Limb (tissue), 2 donors: ENCODE results near the gene TRPV4.
A peak's percentile ranks its signal among the peaks of the same experiment; 100 is the strongest.

Experiments used
- DNase-seq, 2 donors: peaks; one replicate each; pipeline ENCODE4 v3.0.0-alpha.2; 2016; ENCODE audit errors: extremely low spot score in 2 of 2

TRPV4 gene

GRCh38 chr12:109741970-109742703 lies 91.1 kb downstream of the TRPV4 start:
- peak in 1 of 2 donors; percentile 31 for DNase-seq

GRCh38 chr12:109741286-109741969 lies 91.8 kb downstream of the TRPV4 start:
- DNase-seq: peak in 1 of 2 donors; percentile 19

GRCh38 chr12:109740694-109741245 lies 92.4 kb downstream of the TRPV4 start:
- DNase-seq: peak in 1 of 2 donors; percentile 13

- DNase-seq: peak in 1 of 2 donors; percentile 27
These were observed 93.2 kb downstream of the TRPV4 start for GRCh38 chr12:109739747-109740693.

- peak in 1 of 2 donors; percentile 14 for DNase-seq
These were observed 94.1 kb downstream of the TRPV4 start for GRCh38 chr12:109738878-109739665.

GRCh38 chr12:109738209-109738608 lies 95.0 kb downstream of the TRPV4 start:
- DNase-seq: peak in 1 of 2 donors; percentile 9

- peak in 1 of 2 donors; percentile 39 for DNase-seq
These were observed 95.6 kb downstream of the TRPV4 start for GRCh38 chr12:109737631-109738030.

- DNase-seq: no peak
These were observed 96.1 kb downstream of the TRPV4 start for GRCh38 chr12:109737126-109737525.

- DNase-seq: peak; percentile 75 to 80
These were observed 96.6 kb downstream of the TRPV4 start for GRCh38 chr12:109736552-109737108.

- peak in 1 of 2 donors; percentile 22 for DNase-seq
These were observed 97.2 kb downstream of the TRPV4 start for GRCh38 chr12:109735825-109736551.

GRCh38 chr12:109735051-109735521 lies 98.1 kb downstream of the TRPV4 start:
- DNase-seq: peak in 1 of 2 donors; percentile 14

- peak in 1 of 2 donors; percentile 36 for DNase-seq
These were observed 98.8 kb downstream of the TRPV4 start for GRCh38 chr12:109734219-109735000.
